HEK293T (cell line): ENCODE results near the gene RNF220.

ENCODE experiments used
- CTCF ChIA-PET: fragments of 350-600 bp; formaldehyde crosslinking; extraction: SDS; loops from one replicate; lab custom pipeline; 2021; ENCODE audit warnings: antibody characterized with exemption, inconsistent platforms; lab: Yijun Ruan, JAX
- POLR2A ChIA-PET: fragments of 350-600 bp; formaldehyde crosslinking; extraction: SDS; loops from one replicate; lab custom pipeline; 2020; ENCODE audit warnings: antibody characterized with exemption, inconsistent platforms; lab: Yijun Ruan, JAX
- DNase-seq: peaks from one replicate; pipeline ENCODE4 v3.0.0; 2012; ENCODE audit warnings: mixed read lengths; ENCODE audit errors: extremely low spot score
- ARNT ChIP-seq: fragments of 450-650 bp; IDR thresholded peaks from 2 replicates; pipeline ENCODE4 v1.6.1; 2017; ENCODE audit warnings: mild to moderate bottlenecking
- BHLHE40 ChIP-seq: fragments of 450-650 bp; IDR thresholded peaks from 2 replicates; pipeline ENCODE4 v1.6.1; 2016; ENCODE audit warnings: mild to moderate bottlenecking, moderate library complexity, borderline replicate concordance
- CTBP1 ChIP-seq: fragments of 450-650 bp; IDR thresholded peaks from 2 replicates; pipeline ENCODE4 v1.6.1; 2016; ENCODE audit warnings: borderline replicate concordance
- ELF4 ChIP-seq: fragments of 450-650 bp; IDR thresholded peaks from 2 replicates; pipeline ENCODE4 v1.6.1; 2017; ENCODE audit warnings: antibody characterized with exemption
- FOXA1 ChIP-seq: fragments of 450-650 bp; IDR thresholded peaks from 2 replicates; pipeline ENCODE4 v1.6.1; 2016; ENCODE audit warnings: mild to moderate bottlenecking
- FOXK2 ChIP-seq: fragments of 450-650 bp; IDR thresholded peaks from 2 replicates; pipeline ENCODE4 v1.6.1; 2016; ENCODE audit warnings: mild to moderate bottlenecking
- FOXM1 ChIP-seq: fragments of 450-650 bp; IDR thresholded peaks from 2 replicates; pipeline ENCODE4 v1.6.1; 2017; ENCODE audit warnings: mild to moderate bottlenecking, borderline replicate concordance
- HDGF ChIP-seq: fragments of 450-650 bp; IDR thresholded peaks from 2 replicates; pipeline ENCODE4 v1.6.1; 2017; ENCODE audit warnings: antibody characterized with exemption, borderline replicate concordance
- L3MBTL2 ChIP-seq: fragments of 450-650 bp; conservative IDR thresholded peaks from 2 replicates; pipeline ENCODE4 v1.6.1; 2016; ENCODE audit warnings: mild to moderate bottlenecking
- LEF1 ChIP-seq: fragments of 450-650 bp; IDR thresholded peaks from 2 replicates; pipeline ENCODE4 v1.6.1; 2017; ENCODE audit warnings: mild to moderate bottlenecking, borderline replicate concordance
- NFRKB ChIP-seq: fragments of 450-650 bp; IDR thresholded peaks from 2 replicates; pipeline ENCODE4 v1.6.1; 2016; ENCODE audit warnings: mild to moderate bottlenecking, moderate library complexity
- SP1 ChIP-seq: fragments of 450-650 bp; IDR thresholded peaks from 2 replicates; pipeline ENCODE4 v1.6.1; 2017
- SUZ12 ChIP-seq: fragments of 450-650 bp; IDR thresholded peaks from 2 replicates; pipeline ENCODE4 v1.6.1; 2016; ENCODE audit warnings: mild to moderate bottlenecking
- TARDBP ChIP-seq: fragments of 450-650 bp; IDR thresholded peaks from 2 replicates; pipeline ENCODE4 v1.6.1; 2016
- ZNF384 ChIP-seq: fragments of 450-650 bp; IDR thresholded peaks from 2 replicates; pipeline ENCODE4 v1.6.1; 2016
- TF ChIP-seq, protein P1 (sequence below): fragments of 450-650 bp; IDR thresholded peaks from 2 replicates; pipeline ENCODE4 v1.6.1; 2016

RNF220 gene

GRCh38 chr1:44508397-44508745 lies 103.3 kb downstream of the RNF220 start:
- ChIA-PET POLR2A (no interaction called here), CTCF (no interaction called here)
- no peak for DNase-seq
- TF ChIP-seq ARNT (no peak), BHLHE40 (no peak), TARDBP (no peak), SUZ12 (no peak), FOXA1 (no peak), LEF1 (no peak), SP1 (no peak), HDGF (no peak), CTBP1 (no peak), L3MBTL2 (no peak), ZNF384 (no peak), NFRKB (no peak), FOXM1 (no peak), FOXK2 (no peak), ELF4 (no peak)
- TF ChIP-seq, protein P1, sequence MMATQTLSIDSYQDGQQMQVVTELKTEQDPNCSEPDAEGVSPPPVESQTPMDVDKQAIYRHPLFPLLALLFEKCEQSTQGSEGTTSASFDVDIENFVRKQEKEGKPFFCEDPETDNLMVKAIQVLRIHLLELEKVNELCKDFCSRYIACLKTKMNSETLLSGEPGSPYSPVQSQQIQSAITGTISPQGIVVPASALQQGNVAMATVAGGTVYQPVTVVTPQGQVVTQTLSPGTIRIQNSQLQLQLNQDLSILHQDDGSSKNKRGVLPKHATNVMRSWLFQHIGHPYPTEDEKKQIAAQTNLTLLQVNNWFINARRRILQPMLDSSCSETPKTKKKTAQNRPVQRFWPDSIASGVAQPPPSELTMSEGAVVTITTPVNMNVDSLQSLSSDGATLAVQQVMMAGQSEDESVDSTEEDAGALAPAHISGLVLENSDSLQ = no peak

DNA sequence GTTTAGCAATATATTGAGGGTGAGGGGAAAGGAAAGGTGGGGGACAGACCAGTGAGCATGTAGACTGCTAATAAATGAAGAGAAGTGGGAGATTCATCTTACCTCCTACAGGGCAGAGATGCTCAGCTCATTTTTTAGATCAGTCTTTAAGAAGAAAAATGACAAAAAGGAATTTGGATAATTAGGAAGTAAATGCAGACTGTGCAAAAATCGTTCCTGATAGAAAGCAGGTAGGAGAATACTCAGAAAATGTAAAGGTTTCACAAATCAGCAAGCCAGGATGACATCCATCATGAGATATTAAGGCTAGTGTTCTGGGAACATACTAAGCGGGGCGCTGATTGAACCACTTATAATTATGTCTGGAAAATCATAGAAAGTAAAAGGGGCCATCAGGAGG lies 106.3 kb downstream of the RNF220 start:
- TF ChIP-seq SP1 (no peak), HDGF (no peak), TARDBP (no peak), ZNF384 (no peak), CTBP1 (no peak)
- ChIA-PET POLR2A (no interaction called here), CTCF (no interaction called here)
- no peak for DNase-seq

DNA sequence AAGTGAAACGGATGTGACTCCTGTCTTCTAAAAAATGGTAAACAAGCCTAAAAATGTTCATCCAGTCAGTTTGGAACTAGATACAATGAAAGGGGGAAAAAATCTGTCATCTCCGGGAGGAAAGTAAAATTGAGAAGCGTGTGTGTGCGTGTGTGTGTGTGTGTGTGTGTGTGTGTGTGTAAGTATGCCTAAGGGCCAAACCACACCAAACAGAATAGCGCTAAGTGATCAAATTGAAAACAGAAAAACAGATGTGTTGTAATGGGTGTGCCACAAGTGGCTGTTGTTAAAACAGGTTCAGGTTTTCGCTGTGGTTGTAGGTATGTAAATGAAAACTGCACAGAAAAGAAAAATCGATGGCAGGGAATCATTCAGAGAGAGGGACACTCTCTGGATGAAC lies 106.7 kb downstream of the RNF220 start:
- ChIA-PET POLR2A (no interaction called here), CTCF (no interaction called here)
- no peak for DNase-seq
- TF ChIP-seq SUZ12 (no peak), FOXM1 (no peak)

DNA sequence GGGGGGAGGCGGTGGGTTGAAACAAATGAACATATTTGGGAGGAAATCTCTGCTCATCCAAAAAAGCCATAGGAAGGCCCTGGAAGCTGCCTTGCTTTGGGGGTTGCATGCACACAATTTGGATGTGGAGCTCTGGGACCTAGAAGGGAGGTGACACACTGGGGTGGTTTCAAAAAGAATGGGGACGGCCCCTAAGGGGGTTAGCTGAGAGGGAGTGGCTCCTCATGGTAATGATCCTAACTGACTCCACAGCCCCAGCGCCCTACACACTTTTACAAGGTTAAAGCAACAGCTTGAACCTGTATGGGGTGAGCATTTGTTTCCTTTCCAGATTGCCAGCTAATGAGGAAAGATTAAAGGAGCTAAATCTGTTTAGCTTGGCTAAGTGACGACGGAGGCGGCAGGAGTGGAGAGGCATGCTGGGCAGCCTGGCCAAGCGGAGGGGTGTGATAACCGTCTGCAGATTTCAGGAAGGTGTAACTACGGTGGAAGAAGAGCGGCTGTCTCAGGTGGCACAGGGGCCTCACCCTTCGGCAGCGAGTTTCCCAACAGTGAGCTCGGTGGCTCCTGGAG lies 107.3 kb downstream of the RNF220 start:
- POLR2A ChIA-PET = no interaction called here

DNA sequence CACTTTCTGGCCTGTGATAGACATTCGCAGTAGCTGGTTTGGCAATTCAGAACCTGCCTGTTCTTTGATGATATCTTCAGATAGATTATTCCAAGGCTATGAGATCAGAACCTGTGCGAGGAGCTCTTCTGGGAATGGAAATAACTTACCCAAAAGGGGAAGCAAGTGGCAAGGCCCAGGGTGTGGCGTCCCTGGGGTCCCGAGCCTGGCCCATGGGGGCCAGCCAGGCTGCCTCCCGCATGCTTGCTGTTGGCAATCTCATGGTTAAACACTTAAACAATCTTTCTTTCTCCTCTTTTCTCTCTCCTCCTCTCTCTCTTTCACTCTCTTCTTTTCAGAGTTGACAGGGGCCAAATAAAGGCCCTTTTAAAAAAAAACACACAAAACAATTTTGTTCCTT lies 108.1 kb downstream of the RNF220 start:
- ChIA-PET POLR2A (no interaction called here), CTCF (interaction anchor here (0.5 to 1.1 kb wide), 5 partner anchors 10 to 160 kb away, joined by 3 to 7 read pairs (median 4); no protein-coding TSS in a partner anchor)
- no peak for TF ChIP-seq CTBP1
- no peak for TF ChIP-seq ZNF384
- TF ChIP-seq BHLHE40 = no peak
- TF ChIP-seq FOXA1 = no peak
- TF ChIP-seq FOXK2 = no peak
- no peak for TF ChIP-seq ARNT
- no peak for TF ChIP-seq ELF4
- no peak for TF ChIP-seq HDGF
- no peak for TF ChIP-seq FOXM1
- TF ChIP-seq NFRKB = no peak
- TF ChIP-seq, protein P1 = no peak
- TF ChIP-seq LEF1 = no peak
- no peak for TF ChIP-seq L3MBTL2
- no peak for DNase-seq

More for the DNA sequence above, 107.3 kb downstream of the RNF220 start:
- CTCF ChIA-PET = interaction anchor here (0.6 to 1.1 kb wide), 2 partner anchors 10 to 21 kb away, joined by 3 read pairs; no protein-coding TSS in a partner anchor
- no peak for DNase-seq
- TF ChIP-seq LEF1 (no peak), L3MBTL2 (no peak), SP1 (no peak), ARNT (no peak), ZNF384 (no peak), FOXK2 (no peak), HDGF (no peak), SUZ12 (no peak), FOXM1 (no peak), FOXA1 (no peak), TARDBP (no peak), BHLHE40 (no peak), ELF4 (no peak)
- TF ChIP-seq, protein P1 = no peak

- DNase-seq = no peak
- CTCF ChIA-PET = no interaction called here
- TF ChIP-seq ARNT (no peak), NFRKB (no peak), FOXA1 (no peak), SUZ12 (no peak), ZNF384 (no peak), FOXM1 (no peak), FOXK2 (no peak), TARDBP (no peak), ELF4 (no peak), LEF1 (no peak), HDGF (no peak), SP1 (no peak), L3MBTL2 (no peak)
- TF ChIP-seq, protein P1 = no peak
- POLR2A ChIA-PET = interaction anchor here (1.2 kb wide), 1 partner anchor 110 kb away, joined by 3 read pairs; no protein-coding TSS in a partner anchor
These were observed 109.6 kb downstream of the RNF220 start for GRCh38 chr1:44514673-44515072.
